UCSD-AML1 (cell line): ENCODE results near the gene SLC22A31.
A peak's percentile ranks its signal among the peaks of the same experiment; 100 is the strongest.
"Not testable (repeated sequence)": the region's sequence is repeated elsewhere in the genome, so short reads cannot be mapped to it uniquely, and the experiment has no call there.

Experiments
- DNase-seq: peaks from one replicate; lab custom pipeline; 2025; ENCODE audit not compliant: unreplicated experiment; lab: John Stamatoyannopoulos, UW

The SLC22A31 gene

GRCh38 chr16:89193576-89194293 lies 6.6 kb downstream of the SLC22A31 start:
- no peak for DNase-seq

- DNase-seq: peak; percentile 89
These were observed 7.3 kb downstream of the SLC22A31 start for GRCh38 chr16:89192956-89193575.

GRCh38 chr16:89192186-89192955 lies 8.0 kb downstream of the SLC22A31 start:
- DNase-seq: peak; percentile 95

GRCh38 chr16:89191901-89192185 lies 8.5 kb downstream of the SLC22A31 start:
- DNase-seq: no peak

- DNase-seq: no peak
These were observed 9.1 kb downstream of the SLC22A31 start for GRCh38 chr16:89191033-89191900.

GRCh38 chr16:89190150-89190958 lies 10.0 kb downstream of the SLC22A31 start:
- no peak for DNase-seq

- no peak for DNase-seq
These were observed 10.8 kb downstream of the SLC22A31 start for GRCh38 chr16:89189358-89190025.

GRCh38 chr16:89188471-89189357 lies 11.6 kb downstream of the SLC22A31 start:
- not testable (repeated sequence) for DNase-seq

GRCh38 chr16:89187770-89188392 lies 12.5 kb downstream of the SLC22A31 start:
- no peak for DNase-seq

GRCh38 chr16:89187032-89187769 lies 13.1 kb downstream of the SLC22A31 start:
- peak; percentile 53 for DNase-seq

GRCh38 chr16:89186593-89187031 lies 13.7 kb downstream of the SLC22A31 start:
- not testable (repeated sequence) for DNase-seq

GRCh38 chr16:89185887-89186592 lies 14.3 kb downstream of the SLC22A31 start:
- not testable (repeated sequence) for DNase-seq

GRCh38 chr16:89184933-89185794 lies 15.2 kb downstream of the SLC22A31 start:
- DNase-seq: no peak

- no peak for DNase-seq
These were observed 15.7 kb downstream of the SLC22A31 start for GRCh38 chr16:89184677-89184932.

- no peak for DNase-seq
These were observed 16.2 kb downstream of the SLC22A31 start for GRCh38 chr16:89183975-89184676.

GRCh38 chr16:89183463-89183862 lies 16.9 kb downstream of the SLC22A31 start:
- no peak for DNase-seq
